HepG2 (cell line): ENCODE measurements around the gene INHA. TPM values are rescaled to one million over a fixed set of nuclear protein-coding genes. Genes with fewer than 3 reads are reported as not detected.

Source experiments
- FOXC1 ChIP-seq: sonication (generic); formaldehyde crosslinking; IDR thresholded peaks from 2 replicates; pipeline ENCODE4 v1.8.0; 2022; ENCODE audit warnings: mild to moderate bottlenecking, missing genetic modification reagents, borderline replicate concordance
- GPN1 ChIP-seq: sonication (generic); formaldehyde crosslinking; IDR thresholded peaks from 2 replicates; pipeline ENCODE4 v1.5.1; 2020; ENCODE audit warnings: missing genetic modification reagents, borderline replicate concordance
- HIC2 ChIP-seq: sonication (generic); formaldehyde crosslinking; IDR thresholded peaks from 2 replicates; pipeline ENCODE4 v1.9.0; 2022; ENCODE audit warnings: low read depth, missing genetic modification reagents
- HOXA9 ChIP-seq: sonication (generic); formaldehyde crosslinking; IDR thresholded peaks from 2 replicates; pipeline ENCODE4 v1.8.1; 2022; ENCODE audit warnings: missing genetic modification reagents, mild to moderate bottlenecking, moderate library complexity, borderline replicate concordance
- ISX ChIP-seq: sonication (generic); formaldehyde crosslinking; conservative IDR thresholded peaks from 2 replicates; pipeline ENCODE4 v1.5.0; 2020; ENCODE audit warnings: missing genetic modification reagents
- LBX2 ChIP-seq: sonication (generic); formaldehyde crosslinking; IDR thresholded peaks from 2 replicates; pipeline ENCODE4 v1.5.0; 2020; ENCODE audit warnings: missing genetic modification reagents, mild to moderate bottlenecking, borderline replicate concordance
- NFAT5 ChIP-seq: sonication (generic); formaldehyde crosslinking; IDR thresholded peaks from 2 replicates; pipeline ENCODE4 v1.4.0; 2020; ENCODE audit warnings: missing genetic modification reagents
- NR0B2 ChIP-seq: sonication (generic); formaldehyde crosslinking; IDR thresholded peaks from 2 replicates; pipeline ENCODE4 v1.4.0; 2020; ENCODE audit warnings: mild to moderate bottlenecking, missing genetic modification reagents
- RXRB ChIP-seq: IDR thresholded peaks from 2 replicates; pipeline ENCODE4 v1.6.1; 2016; ENCODE audit warnings: borderline replicate concordance, missing genetic modification reagents, missing compliant biosample characterization
- SAP130 ChIP-seq: IDR thresholded peaks from 2 replicates; pipeline ENCODE4 v1.6.1; 2016; ENCODE audit warnings: low read depth
- TEAD3 ChIP-seq: optimal IDR thresholded peaks from 2 replicates; pipeline ENCODE3; 2016; ENCODE audit warnings: borderline replicate concordance
- XBP1 ChIP-seq: sonication (generic); formaldehyde crosslinking; IDR thresholded peaks from 2 replicates; pipeline ENCODE4 v1.5.0; 2020; ENCODE audit warnings: missing genetic modification reagents
- ZFX ChIP-seq: sonication (generic); formaldehyde crosslinking; IDR thresholded peaks from 2 replicates; pipeline ENCODE4 v1.4.0; 2020; ENCODE audit warnings: mild to moderate bottlenecking, low read depth, missing genetic modification reagents, moderate library complexity
- ZNF337 ChIP-seq: sonication (generic); formaldehyde crosslinking; IDR thresholded peaks from 2 replicates; pipeline ENCODE4 v1.5.1; 2020; ENCODE audit warnings: missing genetic modification reagents, low read depth, mild to moderate bottlenecking, borderline replicate concordance
- ZNF619 ChIP-seq: sonication (generic); formaldehyde crosslinking; IDR thresholded peaks from 2 replicates; pipeline ENCODE4 v1.4.0; 2020; ENCODE audit warnings: mild to moderate bottlenecking, missing genetic modification reagents
- ZNF660 ChIP-seq: sonication (generic); formaldehyde crosslinking; IDR thresholded peaks from 2 replicates; pipeline ENCODE4 v1.5.1; 2020; ENCODE audit warnings: mild to moderate bottlenecking, low read depth, missing genetic modification reagents, borderline replicate concordance
- ZNF749 ChIP-seq: sonication (generic); formaldehyde crosslinking; IDR thresholded peaks from 2 replicates; pipeline ENCODE4 v1.8.0; 2022; ENCODE audit warnings: mild to moderate bottlenecking, missing genetic modification reagents, moderate library complexity, borderline replicate concordance
- ZSCAN12 ChIP-seq: sonication (generic); formaldehyde crosslinking; IDR thresholded peaks from 2 replicates; pipeline ENCODE4 v1.9.0; 2021; ENCODE audit warnings: mild to moderate bottlenecking, missing genetic modification reagents
- polyA plus RNA-seq, 8 experiments: library from polyadenylated mRNA; depleted of rRNA in 3 of 8; stranded (reverse) in 7 of 8; unstranded in 1 of 8; fragments of >200 nt; fragmentation: Illumina TruSeq in 4 of 8; extraction: Trizol in 4 of 8; gene quantifications; 2 replicates each; pipeline versions ENCODE4 v1.2.1 to v1.2.3, GENCODE V29; 2011 to 2016; ENCODE audit warnings: low read depth in 4 of 8, missing spikeins in 1 of 8, mixed read lengths in 1 of 8; ENCODE audit not compliant: insufficient read depth in 1 of 8
- total RNA-seq, 5 experiments: library from RNA; depleted of rRNA; stranded (reverse); fragments of >200 nt; fragmentation: Illumina TruSeq; extraction: Trizol; gene quantifications; 2 replicates each; pipeline ENCODE4 v1.2.3, GENCODE V29; 2016; ENCODE audit warnings: low read depth in 1 of 5

INHA gene
- total and polyA plus RNA-seq, 2 of the 13 experiments (the other 11 are each of a cell fraction or from before 2014, with no cell fraction given), result 4.1 to 15.2 TPM

- TF ChIP-seq ZNF337 (CRISPR knock-in tag) (peak; percentile 16; the same call in 1 of the 2 replicates), ZNF619 (CRISPR knock-in tag) (0 out of 2 replicates have a peak, but pooled peaks have one; percentile 16), ZNF749 (CRISPR knock-in tag) (0 out of 2 replicates have a peak, but pooled peaks have one; percentile 27), HIC2 (CRISPR knock-in tag) (no peak), ISX (CRISPR knock-in tag) (0 out of 2 replicates have a peak, but pooled peaks have one; percentile 18), ZNF660 (0 out of 2 replicates have a peak, but pooled peaks have one; percentile 48), RXRB (CRISPR knock-in tag) (no peak; the same call in 1 of the 2 replicates), GPN1 (CRISPR knock-in tag) (peak; percentile 58; the same call in 1 of the 2 replicates), FOXC1 (CRISPR knock-in tag) (peak; percentile 5; the same call in 1 of the 2 replicates), ZFX (peak; percentile 83), XBP1 (CRISPR knock-in tag) (0 out of 2 replicates have a peak, but pooled peaks have one; percentile 48), SAP130 (CRISPR knock-in tag) (peak; percentile 51), HOXA9 (CRISPR knock-in tag) (peak; percentile 66; the same call in 1 of the 2 replicates), LBX2 (CRISPR knock-in tag) (0 out of 2 replicates have a peak, but pooled peaks have one; percentile 17), ZSCAN12 (CRISPR knock-in tag) (peak; percentile 60; the same call in 1 of the 2 replicates), NR0B2 (CRISPR knock-in tag) (peak; percentile 44; the same call in 1 of the 2 replicates), TEAD3 (CRISPR knock-in tag) (peak; percentile 55), NFAT5 (no peak)
These were observed 29.0 kb upstream of the INHA start (continued) for GRCh38 chr2:219542931-219543595.
